Prostate gland (tissue), 2 donors: ENCODE results near the gene TRPC3. TPM values are rescaled to one million over a fixed set of nuclear protein-coding genes. Genes with fewer than 3 reads are reported as not detected.

Experiments used
- DNase-seq: peaks from one replicate; pipeline ENCODE4 v3.0.0-alpha.2; 2019; ENCODE audit warnings: low spot score
- H3K27ac ChIP-seq, 2 donors: fragments of 200-600 bp; sonication (generic); 2 replicates each; pipeline ENCODE4 v1.5.1; 2017 to 2019
- H3K27me3 ChIP-seq: fragments of 200-600 bp; sonication (generic); replicated peaks from 2 replicates; pipeline ENCODE4 v1.5.1; 2019; ENCODE audit not compliant: insufficient read depth
- H3K36me3 ChIP-seq, 2 donors: fragments of 200-600 bp; sonication (generic); 1 replicate in 1 of 2; 2 replicates in 1 of 2; pipeline versions ENCODE4 v1.5.1 to v1.8.1; 2017 to 2019
- H3K4me1 ChIP-seq: fragments of 200-600 bp; sonication (generic); replicated peaks from 2 replicates; pipeline ENCODE4 v1.5.1; 2019
- H3K4me3 ChIP-seq, 2 donors: fragments of 200-600 bp; sonication (generic); 2 replicates each; pipeline ENCODE4 v1.5.1; 2017 to 2019
- H3K9me3 ChIP-seq: fragments of 200-600 bp; sonication (generic); 2 replicates; pipeline ENCODE4 v1.5.1; 2017
- CTCF ChIP-seq, 4 experiments: fragments of 200-600 bp in 2 of 4; fragments of 450-650 bp in 2 of 4; sonication (generic) in 2 of 4; IDR thresholded peaks; 1 replicate in 3 of 4; 2 replicates in 1 of 4; pipeline ENCODE4 v1.5.1; 2016 to 2019; ENCODE audit warnings: antibody characterized with exemption in 4 of 4, mild to moderate bottlenecking in 2 of 4, moderate library complexity in 2 of 4
- POLR2A ChIP-seq: fragments of 450-650 bp; IDR thresholded peaks from one replicate; pipeline ENCODE4 v1.6.1; 2016; ENCODE audit warnings: antibody characterized with exemption, mild to moderate bottlenecking
- POLR2AphosphoS5 ChIP-seq: sonication (generic); formaldehyde crosslinking; IDR thresholded peaks from one replicate; pipeline ENCODE4 v1.6.1; 2017; ENCODE audit warnings: antibody characterized with exemption
- WGBS: methylation state at CpG from one replicate; pipeline ENCODE4 v1.1.5; 2018; 5-methylcytosine and 5-hydroxymethylcytosine counted together
- intact Hi-C: fragments of 100-400 bp; cut with DNase I; formaldehyde crosslinking; loops from one replicate; pipeline ENCODE4 v1.14.2; 2022
- total RNA-seq, 2 donors: library from RNA; depleted of rRNA; stranded (reverse); fragments of >200 nt; gene quantifications; one replicate each; pipeline ENCODE4 v1.1.0, GENCODE V29; 2016

The TRPC3 gene
- total RNA-seq, 2 donors from 2014 or later = 1.5 TPM; not detected in 1

DNA sequence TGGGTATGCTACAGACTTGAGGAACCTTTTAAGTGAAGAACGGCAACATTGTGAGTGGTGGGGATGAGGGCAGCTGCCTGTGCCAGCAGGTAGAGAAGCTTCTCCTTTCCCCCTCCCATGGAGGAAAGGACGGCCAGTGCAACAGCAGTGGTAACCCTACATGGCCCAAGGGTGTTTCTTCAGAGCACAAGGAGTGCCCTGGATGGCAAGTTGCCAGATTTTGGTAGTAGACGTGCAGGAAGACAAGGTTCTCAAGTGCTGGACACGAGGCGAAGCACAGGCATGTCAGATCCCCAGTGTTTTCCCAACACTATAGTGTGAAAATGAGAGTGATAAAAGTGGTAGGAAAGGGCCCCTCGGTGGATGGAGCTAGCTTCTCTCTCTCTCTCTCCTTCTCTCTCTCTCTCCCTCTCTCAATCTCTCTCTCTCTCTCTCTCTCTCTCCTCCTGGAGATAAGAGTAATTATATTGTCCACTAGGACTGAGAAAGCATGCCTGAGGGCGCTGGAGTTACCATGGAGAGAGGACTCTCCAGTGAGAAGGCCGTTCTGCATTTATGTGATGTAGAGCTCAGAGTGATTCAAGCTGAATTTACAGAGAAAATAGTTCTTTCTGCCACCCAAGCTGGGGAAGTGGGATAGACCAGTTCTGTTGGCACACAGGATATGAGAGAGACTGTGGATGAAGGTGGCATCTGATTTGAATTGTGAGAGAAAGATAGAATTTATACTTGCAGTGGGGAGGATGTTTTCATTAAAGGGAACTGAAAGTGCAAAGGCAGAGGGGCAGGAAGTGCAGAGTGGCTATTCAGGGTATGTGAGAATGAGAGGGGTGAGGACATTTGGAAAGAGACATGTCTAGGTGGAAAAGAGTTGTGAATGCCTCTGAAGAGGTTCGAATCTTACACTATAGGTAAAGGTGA lies 25.7 kb upstream of the TRPC3 start:
- 39% methylated on average over 9 of the region's 9 CpGs for WGBS
- Histone ChIP-seq H3K36me3 (no peaks in the 10 kb centered on the region), H3K9me3 (no peaks in the 10 kb centered on the region), H3K27ac (no peak overlapping the region), H3K4me1 (no peaks in the 10 kb centered on the region), H3K27me3 (no peaks in the 10 kb centered on the region), H3K4me3 (no peak overlapping the region)
- intact Hi-C loops = no loop called here
- DNase-seq = no peak
- TF ChIP-seq POLR2A (no peak), CTCF (IDR thresholded peaks at IDR 0.05) (no peak), POLR2AphosphoS5 (no peak)

GRCh38 chr4:121975784-121976183 lies 23.9 kb upstream of the TRPC3 start:
- Histone ChIP-seq H3K9me3 (no peaks in the 10 kb centered on the region), H3K27ac (no peak overlapping the region), H3K4me3 (no peak overlapping the region), H3K4me1 (no peaks in the 10 kb centered on the region), H3K27me3 (no peaks in the 10 kb centered on the region), H3K36me3 (no peaks in the 10 kb centered on the region)
- WGBS = 62% methylated on average over 2 of the region's 2 CpGs
- DNase-seq = no peak
- TF ChIP-seq POLR2AphosphoS5 (no peak), POLR2A (no peak), CTCF (IDR thresholded peaks at IDR 0.05) (no peak)
- intact Hi-C loops = no loop called here

GRCh38 chr4:121973816-121974215 lies 22.0 kb upstream of the TRPC3 start:
- H3K4me3 ChIP-seq = no peak overlapping the region
- no peaks in the 10 kb centered on the region for H3K9me3 ChIP-seq
- WGBS = 61% methylated on average over 4 of the region's 4 CpGs
- TF ChIP-seq POLR2AphosphoS5 = no peak
- TF ChIP-seq CTCF (IDR thresholded peaks at IDR 0.05) = no peak
- TF ChIP-seq POLR2A = no peak
- H3K27me3 ChIP-seq = no peaks in the 10 kb centered on the region
- no peaks in the 10 kb centered on the region for H3K4me1 ChIP-seq
- no peaks in the 10 kb centered on the region for H3K36me3 ChIP-seq
- intact Hi-C loops = no loop called here
- no peak for DNase-seq
- no peak overlapping the region for H3K27ac ChIP-seq

DNA sequence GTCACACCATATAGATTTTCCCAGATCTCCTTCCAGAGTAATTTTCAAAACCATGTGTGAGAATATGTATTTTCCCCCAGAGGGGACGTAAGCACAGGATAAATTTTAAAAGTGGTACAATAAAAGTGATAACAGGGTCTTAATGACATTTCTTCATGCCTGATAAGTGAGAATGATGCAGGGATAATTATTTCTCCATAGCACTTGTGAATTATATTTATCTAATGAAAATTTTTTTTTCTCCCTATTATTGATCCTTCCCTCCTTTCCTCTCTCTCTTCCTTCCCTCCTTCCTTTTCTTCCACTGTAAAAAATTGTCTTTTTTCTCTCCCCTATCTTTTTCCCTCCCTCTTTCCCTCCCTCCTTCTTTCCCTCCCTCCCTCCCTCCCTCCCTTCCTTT lies 17.0 kb upstream of the TRPC3 start:
- Histone ChIP-seq H3K9me3 (no peaks in the 10 kb centered on the region), H3K36me3 (no peaks in the 10 kb centered on the region), H3K27ac (no peak overlapping the region), H3K4me1 (no peaks in the 10 kb centered on the region), H3K4me3 (no peak overlapping the region), H3K27me3 (no peaks in the 10 kb centered on the region)
- intact Hi-C loops = no loop called here
- DNase-seq = no peak
- WGBS = 89% methylated on average over 1 of the region's 1 CpG
- no peak for TF ChIP-seq CTCF (IDR thresholded peaks at IDR 0.05)
- no peak for TF ChIP-seq POLR2AphosphoS5

- intact Hi-C loops = no loop called here
- Histone ChIP-seq H3K36me3 (no peaks in the 10 kb centered on the region), H3K4me3 (no peak overlapping the region), H3K4me1 (no peaks in the 10 kb centered on the region), H3K27me3 (no peaks in the 10 kb centered on the region), H3K27ac (no peak overlapping the region), H3K9me3 (no peaks in the 10 kb centered on the region)
- 100% methylated on average over 1 of the region's 1 CpG for WGBS
- no peak for DNase-seq
- no peak for TF ChIP-seq POLR2A
- TF ChIP-seq POLR2AphosphoS5 = no peak
- TF ChIP-seq CTCF (IDR thresholded peaks at IDR 0.05) = no peak
Measured at GRCh38 chr4:121964958-121965357, 13.1 kb upstream of the TRPC3 start.
